ENCODE data around the gene CATSPERD. TPM values are rescaled to one million over a fixed set of nuclear protein-coding genes. Genes with fewer than 3 reads are reported as not detected.

Gene CATSPERD
- total and polyA plus RNA-seq, 9 of the 15 experiments (the other 6 are each of a cell fraction or from before 2014, with no cell fraction given) = not detected

DNA sequence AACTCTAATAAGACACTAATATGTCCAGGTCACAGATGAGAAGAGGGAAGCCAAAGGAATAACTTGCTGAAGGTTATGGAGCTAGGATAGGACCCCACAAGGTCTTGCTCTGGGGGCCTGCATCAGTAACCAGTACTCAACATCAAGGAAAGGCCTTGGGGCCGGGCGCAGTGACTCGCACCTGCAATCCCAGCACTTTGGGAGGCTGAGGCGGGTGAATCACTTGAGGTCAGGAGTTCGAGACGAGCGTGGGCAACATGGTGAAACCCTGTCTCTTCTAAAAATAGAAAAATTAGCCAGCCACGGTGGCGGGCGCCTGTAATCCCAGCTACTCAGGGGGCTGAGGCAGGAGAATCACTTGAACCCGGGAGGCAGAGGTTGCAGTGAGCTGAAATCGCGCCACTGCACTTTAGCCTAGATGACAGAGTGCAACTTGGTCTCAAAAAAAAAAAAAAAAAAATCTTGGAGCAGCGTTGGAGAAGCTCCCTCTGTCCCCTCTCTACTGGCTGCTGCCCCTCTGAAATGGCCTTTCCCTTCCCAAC is 2.3 kb upstream of the CATSPERD start (continued):
- TF ChIP-seq MEF2A (IDR thresholded peaks at IDR 0.05; ENCODE audit: control insufficient read depth, low read depth, low read length) (peak; percentile 47; the same call in 1 of the 2 replicates), ZNF584 (CRISPR knock-in tag; IDR thresholded peaks at IDR 0.05; ENCODE audit: low read depth) (0 out of 2 replicates have a peak, but pooled peaks have one; percentile 46), ZNF583 (CRISPR knock-in tag; IDR thresholded peaks at IDR 0.05) (no peak), ZNF431 (CRISPR knock-in tag; IDR thresholded peaks at IDR 0.05) (no peak), RBFOX2 (IDR thresholded peaks at IDR 0.05; ENCODE audit: low read depth, low read length) (peak; percentile 80), ZNF408 (CRISPR knock-in tag; IDR thresholded peaks at IDR 0.05; ENCODE audit: low read depth) (no peak), HOXB6 (CRISPR knock-in tag; IDR thresholded peaks at IDR 0.05; ENCODE audit: borderline replicate concordance) (no peak), CSDE1 (IDR thresholded peaks at IDR 0.05) (no peak), ETV6 (IDR thresholded peaks at IDR 0.05; ENCODE audit: borderline replicate concordance in 1 of 2, low read depth in 2 of 2, low read length in 1 of 2) (no peak), ETV6 (CRISPR knock-in tag; IDR thresholded peaks at IDR 0.05; ENCODE audit: borderline replicate concordance) (no peak), RAD51 (IDR thresholded peaks at IDR 0.05; ENCODE audit: borderline replicate concordance, low read depth) (0 out of 2 replicates have a peak, but pooled peaks have one; percentile 2), FOXK2 (conservative IDR thresholded peaks at IDR 0.05 in 1 of 2, IDR thresholded peaks at IDR 0.05 in 1 of 2; ENCODE audit: low read depth in 2 of 2) (peak in 1 of 2 experiments; percentile 40; a peak in 2 of 4 replicates), RFX5 (IDR thresholded peaks at IDR 0.05; ENCODE audit: low read depth, low read length) (no peak), TEAD1 (CRISPR knock-in tag; IDR thresholded peaks at IDR 0.05) (no peak), MCM5 (IDR thresholded peaks at IDR 0.05; ENCODE audit: low read depth) (no peak), NR2C2 (CRISPR knock-in tag; IDR thresholded peaks at IDR 0.05) (no peak), NR2C2 (tag; IDR thresholded peaks at IDR 0.05) (no peak), TAF7 (tag; IDR thresholded peaks at IDR 0.05) (no peak), TAF9B (IDR thresholded peaks at IDR 0.05; ENCODE audit: partially characterized antibody) (no peak), ZNF274 (IDR thresholded peaks at IDR 0.05; ENCODE audit: borderline replicate concordance, low read depth, low read length) (no peak), CCNT2 (IDR thresholded peaks at IDR 0.05; ENCODE audit: borderline replicate concordance, extremely low read depth, insufficient read length, low read depth, low read length) (no peak), KAT2B (IDR thresholded peaks at IDR 0.05; ENCODE audit: low read depth, low read length) (no peak)
- TF ChIP-seq, protein P1, sequence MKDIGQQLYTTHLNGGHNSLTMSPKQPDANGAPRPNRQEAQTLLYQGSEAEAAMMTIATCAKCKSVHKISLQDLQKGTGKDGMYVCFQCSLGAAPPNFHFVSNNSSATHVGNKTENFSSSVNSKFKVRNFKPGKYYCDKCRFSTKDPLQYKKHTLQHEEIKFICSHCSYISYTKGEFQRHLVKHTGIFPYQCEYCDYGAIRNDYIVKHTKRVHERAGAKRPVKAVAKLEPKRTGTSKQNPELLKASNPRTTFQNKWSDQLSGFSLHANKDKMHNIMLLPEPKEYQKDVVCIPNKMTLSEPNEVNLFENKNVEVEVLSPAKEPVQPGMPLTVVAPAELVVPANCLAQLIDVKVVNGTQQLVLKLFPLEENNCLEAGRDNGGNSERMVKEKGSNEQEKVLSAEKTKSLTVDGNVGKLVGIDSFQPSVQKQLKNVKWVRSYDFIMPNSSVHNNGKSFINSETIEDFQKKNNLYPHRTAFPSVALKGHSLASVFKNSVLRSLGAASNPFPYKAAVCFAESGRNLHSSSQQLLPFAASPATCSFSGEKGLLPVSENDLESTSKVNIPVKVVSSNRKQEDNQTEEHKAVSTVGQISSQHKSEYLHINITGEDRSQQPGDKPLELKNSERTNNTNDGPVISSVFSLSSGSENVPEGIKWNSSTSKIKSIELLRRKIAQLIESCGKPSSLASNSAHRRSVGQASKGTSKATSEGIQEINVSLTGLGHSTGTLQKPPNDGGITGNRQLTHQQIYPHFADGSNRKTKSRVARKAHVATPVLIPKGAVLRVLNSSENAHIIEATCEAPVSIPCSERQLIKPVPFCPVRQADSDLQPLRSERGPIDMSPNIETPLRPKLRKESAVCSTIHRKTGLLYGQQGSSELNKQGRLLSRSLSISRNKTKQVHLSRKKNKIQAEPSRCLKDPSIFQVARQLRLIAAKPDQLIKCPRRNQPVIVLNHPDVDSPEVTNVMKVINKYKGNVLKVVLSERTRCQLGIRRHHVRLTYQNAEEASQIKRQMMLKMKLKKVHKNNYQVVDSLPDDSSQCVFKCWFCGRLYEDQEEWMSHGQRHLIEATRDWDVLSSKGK (CRISPR knock-in tag; IDR thresholded peaks at IDR 0.05) = no peak
- TF ChIP-seq, protein P2, sequence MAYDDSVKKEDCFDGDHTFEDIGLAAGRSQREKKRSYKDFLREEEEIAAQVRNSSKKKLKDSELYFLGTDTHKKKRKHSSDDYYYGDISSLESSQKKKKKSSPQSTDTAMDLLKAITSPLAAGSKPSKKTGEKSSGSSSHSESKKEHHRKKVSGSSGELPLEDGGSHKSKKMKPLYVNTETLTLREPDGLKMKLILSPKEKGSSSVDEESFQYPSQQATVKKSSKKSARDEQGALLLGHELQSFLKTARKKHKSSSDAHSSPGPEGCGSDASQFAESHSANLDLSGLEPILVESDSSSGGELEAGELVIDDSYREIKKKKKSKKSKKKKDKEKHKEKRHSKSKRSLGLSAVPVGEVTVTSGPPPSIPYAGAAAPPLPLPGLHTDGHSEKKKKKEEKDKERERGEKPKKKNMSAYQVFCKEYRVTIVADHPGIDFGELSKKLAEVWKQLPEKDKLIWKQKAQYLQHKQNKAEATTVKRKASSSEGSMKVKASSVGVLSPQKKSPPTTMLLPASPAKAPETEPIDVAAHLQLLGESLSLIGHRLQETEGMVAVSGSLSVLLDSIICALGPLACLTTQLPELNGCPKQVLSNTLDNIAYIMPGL (CRISPR knock-in tag; IDR thresholded peaks at IDR 0.05) = no peak

Data from K562 (cell line).